HepG2 (cell line): Measurements from ENCODE around the gene NIP7. TPM values are rescaled to one million over a fixed set of nuclear protein-coding genes. Genes with fewer than 3 reads are reported as not detected.
A peak's percentile ranks its signal among the peaks of the same experiment; 100 is the strongest.

Experiments
- ADNP ChIP-seq: sonication (generic); formaldehyde crosslinking; IDR thresholded peaks from 2 replicates; pipeline ENCODE4 v1.4.0; 2020; ENCODE audit warnings: missing genetic modification reagents
- ARID2 ChIP-seq: sonication (generic); formaldehyde crosslinking; IDR thresholded peaks from 2 replicates; pipeline ENCODE4 v1.8.1; 2022; ENCODE audit warnings: mild to moderate bottlenecking, missing genetic modification reagents, borderline replicate concordance
- BCL6 ChIP-seq: IDR thresholded peaks from 2 replicates; pipeline ENCODE4 v1.6.1; 2016; ENCODE audit warnings: missing genetic modification reagents, missing compliant biosample characterization
- CEBPG ChIP-seq: IDR thresholded peaks from 2 replicates; pipeline ENCODE4 v1.6.1; 2016
- CREM ChIP-seq, 2 experiments: sonication (generic) in 1 of 2; formaldehyde crosslinking in 1 of 2; IDR thresholded peaks; 2 replicates each; pipeline versions ENCODE4 v1.4.0 to v1.6.1; 2016 to 2020; ENCODE audit warnings: antibody characterized with exemption in 1 of 2, mild to moderate bottlenecking in 1 of 2, missing genetic modification reagents in 1 of 2
- FOXA1 ChIP-seq, 2 experiments: fragments of 450-650 bp in 1 of 2; sonication (generic) in 1 of 2; formaldehyde crosslinking in 1 of 2; IDR thresholded peaks; 2 replicates each; pipeline versions ENCODE4 v1.4.0 to v1.6.1; 2016 to 2020; ENCODE audit warnings: missing genetic modification reagents in 1 of 2
- FOXA3 ChIP-seq: IDR thresholded peaks from 2 replicates; pipeline ENCODE4 v1.6.1; 2016; ENCODE audit warnings: missing genetic modification reagents, missing compliant biosample characterization
- FOXJ3 ChIP-seq: sonication (generic); formaldehyde crosslinking; IDR thresholded peaks from 2 replicates; pipeline ENCODE4 v1.4.0; 2020; ENCODE audit warnings: missing genetic modification reagents, mild to moderate bottlenecking, borderline replicate concordance
- FOXP1 ChIP-seq, 2 experiments: fragments of 450-650 bp in 1 of 2; IDR thresholded peaks; 2 replicates each; pipeline ENCODE4 v1.6.1; 2017 to 2018; ENCODE audit warnings: antibody characterized with exemption in 1 of 2
- GLI4 ChIP-seq: sonication (generic); formaldehyde crosslinking; IDR thresholded peaks from 2 replicates; pipeline ENCODE4 v1.5.1; 2020; ENCODE audit warnings: missing genetic modification reagents, mild to moderate bottlenecking, moderate library complexity, borderline replicate concordance
- NFIC ChIP-seq: IDR thresholded peaks from 2 replicates; pipeline ENCODE4 v1.6.1; 2012; ENCODE audit warnings: mild to moderate bottlenecking, low read length, inconsistent platforms
- PPARG ChIP-seq: conservative IDR thresholded peaks from 2 replicates; pipeline ENCODE4 v1.6.1; 2016; ENCODE audit warnings: missing biosample characterization, missing genetic modification reagents
- SOX13 ChIP-seq, 3 experiments: fragments of 450-650 bp in 1 of 3; sonication (generic) in 1 of 3; formaldehyde crosslinking in 1 of 3; IDR thresholded peaks in 2 of 3; conservative IDR thresholded peaks in 1 of 3; 2 replicates each; pipeline versions ENCODE4 v1.5.0 to v1.6.1; 2016 to 2020; ENCODE audit warnings: antibody characterized with exemption in 1 of 3, mild to moderate bottlenecking in 1 of 3, missing compliant biosample characterization in 1 of 3, missing genetic modification reagents in 1 of 3, moderate library complexity in 1 of 3
- SP4 ChIP-seq: sonication (generic); formaldehyde crosslinking; IDR thresholded peaks from 2 replicates; pipeline ENCODE4 v1.8.1; 2023; ENCODE audit warnings: mild to moderate bottlenecking, missing genetic modification reagents
- SRSF9 ChIP-seq: fragments of 200-400 bp; formaldehyde crosslinking; IDR thresholded peaks from 2 replicates; pipeline ENCODE4 v1.6.1; 2018; ENCODE audit warnings: borderline replicate concordance, mild to moderate bottlenecking, low read depth, low read length; ENCODE audit not compliant: insufficient read depth, poor library complexity, severe bottlenecking
- TAF1 ChIP-seq: sonication (generic); formaldehyde crosslinking; IDR thresholded peaks from 2 replicates; pipeline ENCODE4 v1.4.0; 2020; ENCODE audit warnings: missing genetic modification reagents
- ZFYVE20 ChIP-seq: sonication (generic); formaldehyde crosslinking; IDR thresholded peaks from 2 replicates; pipeline ENCODE4 v1.8.0; 2023; ENCODE audit warnings: low read depth, mild to moderate bottlenecking, moderate library complexity, missing genetic modification reagents, borderline replicate concordance
- ZNF124 ChIP-seq: sonication (generic); formaldehyde crosslinking; IDR thresholded peaks from 2 replicates; pipeline ENCODE4 v1.4.0; 2020; ENCODE audit warnings: missing genetic modification reagents
- ZNF34 ChIP-seq: sonication (generic); formaldehyde crosslinking; IDR thresholded peaks from 2 replicates; pipeline ENCODE4 v1.4.0; 2020; ENCODE audit warnings: mild to moderate bottlenecking, missing genetic modification reagents, borderline replicate concordance
- ZNF367 ChIP-seq: sonication (generic); formaldehyde crosslinking; IDR thresholded peaks from 2 replicates; pipeline ENCODE4 v1.4.0; 2020; ENCODE audit warnings: missing genetic modification reagents, borderline replicate concordance
- ZNF383 ChIP-seq: sonication (generic); formaldehyde crosslinking; IDR thresholded peaks from 2 replicates; pipeline ENCODE4 v1.4.0; 2020; ENCODE audit warnings: missing genetic modification reagents, mild to moderate bottlenecking, borderline replicate concordance
- ZNF629 ChIP-seq: sonication (generic); formaldehyde crosslinking; conservative IDR thresholded peaks from 2 replicates; pipeline ENCODE4 v1.5.0; 2020; ENCODE audit warnings: missing genetic modification reagents
- polyA plus RNA-seq, 8 experiments: library from polyadenylated mRNA; depleted of rRNA in 3 of 8; stranded (reverse) in 7 of 8; unstranded in 1 of 8; fragments of >200 nt; fragmentation: Illumina TruSeq in 4 of 8; extraction: Trizol in 4 of 8; gene quantifications; 2 replicates each; pipeline versions ENCODE4 v1.2.1 to v1.2.3, GENCODE V29; 2011 to 2016; ENCODE audit warnings: low read depth in 4 of 8, missing spikeins in 1 of 8, mixed read lengths in 1 of 8; ENCODE audit not compliant: insufficient read depth in 1 of 8
- total RNA-seq, 5 experiments: library from RNA; depleted of rRNA; stranded (reverse); fragments of >200 nt; fragmentation: Illumina TruSeq; extraction: Trizol; gene quantifications; 2 replicates each; pipeline ENCODE4 v1.2.3, GENCODE V29; 2016; ENCODE audit warnings: low read depth in 1 of 5
- TF ChIP-seq, protein P1 (sequence below): sonication (generic); formaldehyde crosslinking; IDR thresholded peaks from 2 replicates; pipeline ENCODE4 v1.8.0; 2022; ENCODE audit warnings: mild to moderate bottlenecking, missing genetic modification reagents
- TF ChIP-seq, protein P2 (sequence below): sonication (generic); formaldehyde crosslinking; IDR thresholded peaks from 2 replicates; pipeline ENCODE4 v1.9.0; 2021; ENCODE audit warnings: missing genetic modification reagents, borderline replicate concordance

The NIP7 gene
- total and polyA plus RNA-seq, 2 of the 13 experiments (the other 11 are each of a cell fraction or from before 2014, with no cell fraction given) = 15.3 to 114 TPM

DNA sequence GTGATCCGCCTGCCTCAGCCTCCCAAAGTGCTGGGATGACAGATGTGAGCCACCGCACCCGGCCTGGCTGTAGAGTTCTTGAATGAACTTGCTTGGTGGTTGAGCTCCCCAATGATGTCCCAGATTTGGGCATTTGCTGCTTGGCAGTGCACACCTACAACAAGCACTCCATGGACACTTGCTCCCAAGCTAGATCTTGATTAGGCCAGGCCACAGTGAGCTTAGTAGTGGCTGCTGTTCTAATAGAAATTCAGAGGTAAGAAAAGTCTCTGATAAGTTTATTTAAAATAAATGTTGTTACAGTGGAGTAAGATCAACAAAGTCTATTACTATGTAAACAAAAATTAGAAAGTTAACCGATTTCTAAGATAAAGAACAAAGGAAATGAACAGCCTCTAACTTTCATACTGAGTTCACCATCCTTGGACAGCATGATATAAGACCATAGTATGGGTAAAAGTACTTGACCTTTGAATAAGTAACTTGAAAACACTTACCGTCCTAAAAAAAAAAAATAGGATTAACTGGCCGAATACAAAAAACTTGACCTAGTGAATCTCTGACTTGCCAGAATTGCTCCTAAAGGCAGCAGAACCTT, 11.1 kb downstream of the NIP7 start (continued):
- TF ChIP-seq, protein P1, sequence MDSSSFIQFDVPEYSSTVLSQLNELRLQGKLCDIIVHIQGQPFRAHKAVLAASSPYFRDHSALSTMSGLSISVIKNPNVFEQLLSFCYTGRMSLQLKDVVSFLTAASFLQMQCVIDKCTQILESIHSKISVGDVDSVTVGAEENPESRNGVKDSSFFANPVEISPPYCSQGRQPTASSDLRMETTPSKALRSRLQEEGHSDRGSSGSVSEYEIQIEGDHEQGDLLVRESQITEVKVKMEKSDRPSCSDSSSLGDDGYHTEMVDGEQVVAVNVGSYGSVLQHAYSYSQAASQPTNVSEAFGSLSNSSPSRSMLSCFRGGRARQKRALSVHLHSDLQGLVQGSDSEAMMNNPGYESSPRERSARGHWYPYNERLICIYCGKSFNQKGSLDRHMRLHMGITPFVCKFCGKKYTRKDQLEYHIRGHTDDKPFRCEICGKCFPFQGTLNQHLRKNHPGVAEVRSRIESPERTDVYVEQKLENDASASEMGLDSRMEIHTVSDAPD (CRISPR knock-in tag) = no peak
- TF ChIP-seq BCL6 (CRISPR knock-in tag) (peak; percentile 88), FOXP1 (IDR thresholded peaks at IDR 0.05) (no peak), FOXP1 (CRISPR knock-in tag; IDR thresholded peaks at IDR 0.05) (peak; percentile 5; the same call in 1 of the 2 replicates), SOX13 (IDR thresholded peaks at IDR 0.05) (no peak), SOX13 (CRISPR knock-in tag; conservative IDR thresholded peaks at IDR 0.05 in 1 of 2, IDR thresholded peaks at IDR 0.05 in 1 of 2) (peak in 1 of 2 experiments; percentile 63; a peak in 2 of 4 replicates), GLI4 (CRISPR knock-in tag) (no peak), PPARG (CRISPR knock-in tag) (peak; percentile 61; the same call in 1 of the 2 replicates), CEBPG (CRISPR knock-in tag) (no peak), SP4 (CRISPR knock-in tag) (no peak), CREM (IDR thresholded peaks at IDR 0.05) (peak; percentile 26; the same call in 1 of the 2 replicates), CREM (CRISPR knock-in tag; IDR thresholded peaks at IDR 0.05) (no peak), ZNF124 (CRISPR knock-in tag) (no peak), FOXA1 (IDR thresholded peaks at IDR 0.05) (0 out of 2 replicates have a peak, but pooled peaks have one; percentile 23), FOXA1 (CRISPR knock-in tag; IDR thresholded peaks at IDR 0.05) (no peak), TAF1 (CRISPR knock-in tag) (no peak), ARID2 (CRISPR knock-in tag) (no peak), ADNP (CRISPR knock-in tag) (0 out of 2 replicates have a peak, but pooled peaks have one; percentile 13), ZNF629 (CRISPR knock-in tag) (0 out of 2 replicates have a peak, but pooled peaks have one; percentile 10), FOXA3 (CRISPR knock-in tag) (0 out of 2 replicates have a peak, but pooled peaks have one; percentile 39), ZNF34 (CRISPR knock-in tag) (no peak), FOXJ3 (CRISPR knock-in tag) (peak; percentile 46; the same call in 1 of the 2 replicates), ZNF383 (CRISPR knock-in tag) (no peak), SRSF9 (no peak), ZFYVE20 (no peak), NFIC (peak; percentile 22; the same call in 1 of the 2 replicates), ZNF367 (CRISPR knock-in tag) (no peak)
- TF ChIP-seq, protein P2, sequence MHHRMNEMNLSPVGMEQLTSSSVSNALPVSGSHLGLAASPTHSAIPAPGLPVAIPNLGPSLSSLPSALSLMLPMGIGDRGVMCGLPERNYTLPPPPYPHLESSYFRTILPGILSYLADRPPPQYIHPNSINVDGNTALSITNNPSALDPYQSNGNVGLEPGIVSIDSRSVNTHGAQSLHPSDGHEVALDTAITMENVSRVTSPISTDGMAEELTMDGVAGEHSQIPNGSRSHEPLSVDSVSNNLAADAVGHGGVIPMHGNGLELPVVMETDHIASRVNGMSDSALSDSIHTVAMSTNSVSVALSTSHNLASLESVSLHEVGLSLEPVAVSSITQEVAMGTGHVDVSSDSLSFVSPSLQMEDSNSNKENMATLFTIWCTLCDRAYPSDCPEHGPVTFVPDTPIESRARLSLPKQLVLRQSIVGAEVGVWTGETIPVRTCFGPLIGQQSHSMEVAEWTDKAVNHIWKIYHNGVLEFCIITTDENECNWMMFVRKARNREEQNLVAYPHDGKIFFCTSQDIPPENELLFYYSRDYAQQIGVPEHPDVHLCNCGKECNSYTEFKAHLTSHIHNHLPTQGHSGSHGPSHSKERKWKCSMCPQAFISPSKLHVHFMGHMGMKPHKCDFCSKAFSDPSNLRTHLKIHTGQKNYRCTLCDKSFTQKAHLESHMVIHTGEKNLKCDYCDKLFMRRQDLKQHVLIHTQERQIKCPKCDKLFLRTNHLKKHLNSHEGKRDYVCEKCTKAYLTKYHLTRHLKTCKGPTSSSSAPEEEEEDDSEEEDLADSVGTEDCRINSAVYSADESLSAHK (CRISPR knock-in tag) = no peak
